Body of pancreas (tissue), 4 donors: ENCODE data around the gene RNF13.

Experiments used
- POLR2A ChIP-seq, 3 donors: fragments of 450-650 bp; IDR thresholded peaks; one replicate each; pipeline ENCODE4 v1.6.1; 2016; ENCODE audit warnings: antibody characterized with exemption in 3 of 3, mild to moderate bottlenecking in 2 of 3
- TF ChIP-seq, protein P1 (sequence below), 7 experiments: fragments of 450-650 bp in 4 of 7; fragments of 200-600 bp in 3 of 7; sonication (generic) in 3 of 7; IDR thresholded peaks; one replicate each; pipeline ENCODE4 v1.5.1; 2016 to 2019; ENCODE audit warnings: antibody characterized with exemption in 7 of 7

GRCh38 chr3:149967086-149967685 is 154.2 kb downstream of the RNF13 start:
- TF ChIP-seq, protein P1, sequence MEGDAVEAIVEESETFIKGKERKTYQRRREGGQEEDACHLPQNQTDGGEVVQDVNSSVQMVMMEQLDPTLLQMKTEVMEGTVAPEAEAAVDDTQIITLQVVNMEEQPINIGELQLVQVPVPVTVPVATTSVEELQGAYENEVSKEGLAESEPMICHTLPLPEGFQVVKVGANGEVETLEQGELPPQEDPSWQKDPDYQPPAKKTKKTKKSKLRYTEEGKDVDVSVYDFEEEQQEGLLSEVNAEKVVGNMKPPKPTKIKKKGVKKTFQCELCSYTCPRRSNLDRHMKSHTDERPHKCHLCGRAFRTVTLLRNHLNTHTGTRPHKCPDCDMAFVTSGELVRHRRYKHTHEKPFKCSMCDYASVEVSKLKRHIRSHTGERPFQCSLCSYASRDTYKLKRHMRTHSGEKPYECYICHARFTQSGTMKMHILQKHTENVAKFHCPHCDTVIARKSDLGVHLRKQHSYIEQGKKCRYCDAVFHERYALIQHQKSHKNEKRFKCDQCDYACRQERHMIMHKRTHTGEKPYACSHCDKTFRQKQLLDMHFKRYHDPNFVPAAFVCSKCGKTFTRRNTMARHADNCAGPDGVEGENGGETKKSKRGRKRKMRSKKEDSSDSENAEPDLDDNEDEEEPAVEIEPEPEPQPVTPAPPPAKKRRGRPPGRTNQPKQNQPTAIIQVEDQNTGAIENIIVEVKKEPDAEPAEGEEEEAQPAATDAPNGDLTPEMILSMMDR (IDR thresholded peaks at IDR 0.05), result peak in 6 of 7 experiments; percentile 49 to 72 (median 68)
- TF ChIP-seq POLR2A (IDR thresholded peaks at IDR 0.05), result no peak
